Osteocyte (in vitro differentiated cells): Measurements from ENCODE around the gene FTO. TPM values are rescaled to one million over a fixed set of nuclear protein-coding genes. Genes with fewer than 3 reads are reported as not detected.
A peak's percentile ranks its signal among the peaks of the same experiment; 100 is the strongest.
"Not testable (repeated sequence)": the region's sequence is repeated elsewhere in the genome, so short reads cannot be mapped to it uniquely, and the experiment has no call there.

ENCODE experiments used
- DNase-seq: peaks from one replicate; pipeline ENCODE4 v3.0.0; 2021; ENCODE audit warnings: mixed read lengths; ENCODE audit not compliant: unreplicated experiment; ENCODE audit errors: extremely low spot score
- H3K27ac Mint-ChIP-seq: one replicate; pipeline ENCODE4 v1.8.0; 2021; ENCODE audit warnings: mild to moderate bottlenecking, mixed read lengths; ENCODE audit not compliant: unreplicated experiment
- H3K27me3 Mint-ChIP-seq: one replicate; pipeline ENCODE4 v1.8.0; 2021; ENCODE audit warnings: mixed read lengths; ENCODE audit not compliant: unreplicated experiment
- H3K36me3 Mint-ChIP-seq: one replicate; pipeline ENCODE4 v1.8.0; 2021; ENCODE audit warnings: mixed read lengths; ENCODE audit not compliant: unreplicated experiment
- H3K4me1 Mint-ChIP-seq: one replicate; pipeline ENCODE4 v1.8.0; 2021; ENCODE audit warnings: mixed read lengths; ENCODE audit not compliant: unreplicated experiment
- H3K4me3 Mint-ChIP-seq: one replicate; pipeline ENCODE4 v1.8.0; 2021; ENCODE audit warnings: mild to moderate bottlenecking, moderate library complexity, mixed read lengths; ENCODE audit not compliant: unreplicated experiment
- H3K9me3 Mint-ChIP-seq: one replicate; pipeline ENCODE4 v1.8.0; 2021; ENCODE audit warnings: mixed read lengths; ENCODE audit not compliant: unreplicated experiment
- CTCF ChIP-seq: fragments of 200-600 bp; sonication (generic); IDR thresholded peaks from 2 replicates; pipeline ENCODE4 v1.5.0; 2021; ENCODE audit warnings: antibody characterized with exemption, mild to moderate bottlenecking, moderate library complexity
- total RNA-seq: library from RNA; stranded (reverse); gene quantifications from 2 replicates; pipeline ENCODE4 v1.2.1, GENCODE V29; 2021

The FTO gene
- total RNA-seq, 1 donor from 2014 or later = 108 TPM

DNA sequence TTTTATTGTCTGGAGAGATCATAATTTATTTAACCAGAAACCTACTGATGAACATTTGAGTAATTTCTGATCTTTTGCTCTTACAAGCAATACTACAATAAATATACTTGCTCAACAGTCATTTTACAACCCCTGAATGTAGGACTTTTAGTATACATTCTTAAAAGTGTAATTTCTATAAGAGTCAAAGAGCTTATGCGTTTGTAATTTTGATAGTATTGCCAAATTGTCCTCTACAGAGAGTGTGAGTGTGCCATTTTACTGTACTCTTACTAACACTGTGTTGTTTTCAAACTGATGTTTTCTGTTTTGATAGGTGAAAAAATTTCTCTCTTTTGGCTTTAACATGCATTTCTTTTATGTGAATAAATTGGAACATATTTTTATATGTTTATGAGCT, 139.1 kb downstream of the FTO start:
- Mint-ChIP-seq H3K27ac (no peak overlapping the region), H3K36me3 (peaks cover 4% of the 10 kb centered on the region), H3K4me3 (no peak overlapping the region), H3K27me3 (no peaks in the 10 kb centered on the region), H3K9me3 (no peaks in the 10 kb centered on the region), H3K4me1 (peaks cover 9% of the 10 kb centered on the region)
- DNase-seq = no peak
- TF ChIP-seq CTCF = no peak

DNA sequence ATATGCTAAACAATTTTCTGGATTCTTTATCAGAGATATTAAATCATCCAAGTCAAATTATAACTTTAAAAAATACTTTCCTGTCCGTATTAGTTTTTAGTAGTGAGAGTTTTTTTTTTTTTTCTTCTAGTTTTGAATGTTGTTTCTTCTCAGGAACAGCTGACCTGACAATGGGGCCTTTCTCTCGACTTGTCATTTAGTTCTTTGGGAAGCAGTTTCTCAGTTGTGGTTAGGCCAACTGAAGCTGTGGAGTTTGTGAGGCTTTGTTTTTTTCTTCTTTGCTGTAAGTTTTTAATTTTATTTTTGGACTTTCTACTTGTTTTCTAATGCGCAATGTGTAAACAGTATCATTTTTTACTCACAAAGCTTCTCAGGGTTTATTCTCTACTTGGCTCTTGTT, 140.8 kb downstream of the FTO start:
- no peak for TF ChIP-seq CTCF
- no peaks in the 10 kb centered on the region for H3K9me3 Mint-ChIP-seq
- H3K4me1 Mint-ChIP-seq = peaks cover 18% of the 10 kb centered on the region
- no peak overlapping the region for H3K27ac Mint-ChIP-seq
- no peak for DNase-seq
- H3K36me3 Mint-ChIP-seq = peaks cover 4% of the 10 kb centered on the region
- H3K27me3 Mint-ChIP-seq = no peaks in the 10 kb centered on the region
- no peak overlapping the region for H3K4me3 Mint-ChIP-seq

GRCh38 chr16:53846549-53846948, 142.6 kb downstream of the FTO start:
- not testable (repeated sequence) for H3K9me3 Mint-ChIP-seq, DNase-seq, H3K4me3 Mint-ChIP-seq, H3K36me3 Mint-ChIP-seq, H3K27me3 Mint-ChIP-seq, H3K27ac Mint-ChIP-seq
- H3K4me1 Mint-ChIP-seq = peaks cover 18% of the 10 kb centered on the region

DNA sequence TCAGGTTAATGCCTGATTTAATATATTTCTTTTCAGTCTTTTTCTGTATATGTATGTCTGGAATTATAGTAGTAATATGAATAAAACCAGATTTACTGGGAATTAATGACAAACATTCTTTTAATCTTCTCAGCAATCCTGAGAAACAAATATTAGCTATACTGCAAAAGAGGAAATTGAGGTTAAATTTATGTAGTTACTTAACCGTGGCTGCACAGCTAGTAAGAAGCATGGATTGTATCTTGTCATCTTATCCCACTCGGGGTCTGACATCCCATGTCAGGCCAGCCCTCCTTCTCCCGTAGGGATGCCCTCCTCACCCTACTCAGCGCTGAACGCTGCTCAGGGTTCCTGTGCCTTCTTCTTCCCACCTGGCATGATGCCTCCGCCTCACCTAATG, 143.0 kb downstream of the FTO start:
- H3K27ac Mint-ChIP-seq = no peak overlapping the region
- no peak for DNase-seq
- H3K4me3 Mint-ChIP-seq = no peak overlapping the region
- TF ChIP-seq CTCF = no peak
- no peaks in the 10 kb centered on the region for H3K27me3 Mint-ChIP-seq
- H3K36me3 Mint-ChIP-seq = peaks cover 4% of the 10 kb centered on the region
- H3K9me3 Mint-ChIP-seq = no peaks in the 10 kb centered on the region
- peaks cover 18% of the 10 kb centered on the region for H3K4me1 Mint-ChIP-seq

DNA sequence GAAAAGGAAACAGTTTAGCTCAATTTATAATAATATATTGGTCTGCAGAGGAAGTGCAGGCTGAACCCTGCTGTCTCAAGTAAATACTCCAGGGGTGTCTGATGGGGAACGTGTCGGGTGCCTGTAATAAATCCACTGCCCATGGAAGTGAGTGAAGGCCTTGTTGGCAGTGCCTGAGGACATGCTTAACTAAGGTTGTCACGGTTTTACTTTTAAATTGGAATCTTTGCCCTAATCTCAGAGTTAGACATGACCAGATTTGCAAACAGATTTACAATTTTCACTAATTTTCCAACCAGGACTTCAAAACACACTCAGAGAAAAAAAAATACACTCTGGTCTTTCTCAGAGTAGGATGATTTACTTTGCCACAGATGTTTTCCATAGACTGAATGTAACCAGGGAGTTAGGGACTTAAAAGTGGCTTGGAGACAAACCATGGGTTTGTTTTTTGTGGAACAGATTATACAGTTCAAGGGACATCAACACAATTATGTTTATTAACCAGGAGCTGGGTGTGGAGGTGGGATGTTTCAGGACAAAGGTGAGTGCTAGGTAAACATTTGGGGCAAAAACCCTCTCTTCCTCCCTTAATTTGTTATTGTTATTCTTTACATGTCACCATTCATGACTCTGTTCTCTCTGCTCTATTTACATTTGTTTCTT, 144.5 kb downstream of the FTO start:
- peak overlapping the region; percentile 71 for H3K27ac Mint-ChIP-seq
- H3K36me3 Mint-ChIP-seq = peaks cover 4% of the 10 kb centered on the region
- TF ChIP-seq CTCF = no peak
- no peak for DNase-seq
- H3K9me3 Mint-ChIP-seq = no peaks in the 10 kb centered on the region
- peaks cover 16% of the 10 kb centered on the region for H3K4me1 Mint-ChIP-seq
- no peaks in the 10 kb centered on the region for H3K27me3 Mint-ChIP-seq
- H3K4me3 Mint-ChIP-seq = no peak overlapping the region

DNA sequence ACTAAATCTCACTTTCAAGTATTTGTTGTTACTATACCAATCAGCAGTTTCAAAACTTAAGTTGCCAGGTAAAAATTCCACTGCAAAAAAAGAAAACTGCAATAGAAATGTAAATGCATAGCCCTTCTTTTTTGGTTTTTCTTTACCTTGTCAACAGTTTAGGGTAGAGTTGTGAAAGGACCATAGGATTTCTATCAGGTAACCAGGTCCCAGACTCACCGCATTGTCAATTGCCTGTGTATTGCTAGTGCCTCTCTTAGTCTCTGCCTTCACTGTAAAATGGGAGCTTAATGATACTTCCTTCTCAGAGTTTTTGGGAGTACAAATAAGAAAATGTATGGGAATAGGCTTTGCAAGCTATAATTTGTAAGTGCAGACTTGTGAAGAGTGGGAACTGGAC, 145.0 kb downstream of the FTO start:
- Mint-ChIP-seq H3K27me3 (no peaks in the 10 kb centered on the region), H3K36me3 (peaks cover 4% of the 10 kb centered on the region), H3K9me3 (no peaks in the 10 kb centered on the region), H3K4me1 (peaks cover 14% of the 10 kb centered on the region), H3K4me3 (no peak overlapping the region), H3K27ac (no peak overlapping the region)
- TF ChIP-seq CTCF = no peak
- DNase-seq = no peak
